ENCODE data around the gene RBL2. TPM values are rescaled to one million over a fixed set of nuclear protein-coding genes. Genes with fewer than 3 reads are reported as not detected.

The RBL2 gene
- total RNA-seq, 1 experiment from 2014 or later, result 39.6 TPM

DNA sequence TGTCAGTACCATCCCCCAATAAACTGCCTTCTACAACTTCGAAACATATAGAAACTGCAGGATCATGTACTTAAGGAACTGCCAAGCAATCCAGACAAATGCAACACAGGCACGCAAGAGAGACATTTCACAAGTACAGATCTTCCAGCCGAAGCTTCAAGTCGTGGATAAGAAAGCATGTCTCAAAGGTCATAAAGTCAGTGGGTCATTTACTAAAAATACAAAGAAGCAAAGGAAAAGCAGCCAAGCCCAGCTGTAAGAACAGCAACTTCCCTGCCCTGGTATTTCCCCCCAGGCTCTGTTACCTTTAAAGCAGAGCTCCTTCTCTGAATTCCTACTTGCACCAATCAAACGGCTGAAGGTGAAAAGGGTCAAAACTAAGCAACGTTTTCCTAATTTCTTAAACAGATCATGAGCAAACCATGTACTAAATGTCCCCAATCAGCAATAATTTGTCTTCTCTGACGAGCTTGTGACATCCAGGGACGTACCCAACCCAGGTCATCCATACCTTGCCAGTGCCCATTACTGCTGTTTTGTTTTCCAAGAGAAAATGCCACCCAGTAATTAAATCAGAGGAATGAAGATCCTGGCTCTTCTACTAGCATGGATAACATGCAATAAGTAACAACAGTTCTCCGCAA is 67.1 kb downstream of the RBL2 start:
- CTCF ChIA-PET, result interaction anchor here (0.6 kb wide), 1 partner anchor 35 kb away, joined by 3 read pairs; no protein-coding TSS in a partner anchor
- no TSS peak for BruUV-seq (replicated peaks)
- H3K27ac ChIP-seq (ENCODE audit: low read depth, low read length, poor library complexity, severe bottlenecking), result no peak overlapping the region
- peaks cover 10% of the 10 kb centered on the region for H3K4me1 ChIP-seq (ENCODE audit: insufficient read depth, low read length, poor library complexity, severe bottlenecking)
- POLR2A ChIA-PET (ENCODE audit: low non-redundant PET), result no interaction called here
- DNase-seq (ENCODE audit: low spot score), result no peak
- intact Hi-C loops (cut with micrococcal nuclease; ENCODE audit: unreplicated experiment), result loop anchor here (10.0 kb wide), 1 partner anchor 447 kb away; the partner anchor contains the start of genes CHD9 and CHD9NB
- no peaks in the 10 kb centered on the region for H3K9me3 ChIP-seq (ENCODE audit: low read depth, low read length, poor library complexity, severe bottlenecking)
- TF ChIP-seq, protein P1, sequence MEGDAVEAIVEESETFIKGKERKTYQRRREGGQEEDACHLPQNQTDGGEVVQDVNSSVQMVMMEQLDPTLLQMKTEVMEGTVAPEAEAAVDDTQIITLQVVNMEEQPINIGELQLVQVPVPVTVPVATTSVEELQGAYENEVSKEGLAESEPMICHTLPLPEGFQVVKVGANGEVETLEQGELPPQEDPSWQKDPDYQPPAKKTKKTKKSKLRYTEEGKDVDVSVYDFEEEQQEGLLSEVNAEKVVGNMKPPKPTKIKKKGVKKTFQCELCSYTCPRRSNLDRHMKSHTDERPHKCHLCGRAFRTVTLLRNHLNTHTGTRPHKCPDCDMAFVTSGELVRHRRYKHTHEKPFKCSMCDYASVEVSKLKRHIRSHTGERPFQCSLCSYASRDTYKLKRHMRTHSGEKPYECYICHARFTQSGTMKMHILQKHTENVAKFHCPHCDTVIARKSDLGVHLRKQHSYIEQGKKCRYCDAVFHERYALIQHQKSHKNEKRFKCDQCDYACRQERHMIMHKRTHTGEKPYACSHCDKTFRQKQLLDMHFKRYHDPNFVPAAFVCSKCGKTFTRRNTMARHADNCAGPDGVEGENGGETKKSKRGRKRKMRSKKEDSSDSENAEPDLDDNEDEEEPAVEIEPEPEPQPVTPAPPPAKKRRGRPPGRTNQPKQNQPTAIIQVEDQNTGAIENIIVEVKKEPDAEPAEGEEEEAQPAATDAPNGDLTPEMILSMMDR (conservative IDR thresholded peaks at IDR 0.05; ENCODE audit: low read depth, low read length), result no peak
- no peak for TF ChIP-seq EZH2 (IDR thresholded peaks at IDR 0.05; ENCODE audit: borderline replicate concordance, low read depth, low read length, poor library complexity, severe bottlenecking)
- no peaks in the 10 kb centered on the region for H3K27me3 ChIP-seq (replicated peaks; ENCODE audit: insufficient read depth, low read depth, low read length, poor library complexity)
- H3K4me3 ChIP-seq (ENCODE audit: low read depth, low read length, poor library complexity, severe bottlenecking), result peak overlapping the region; percentile 90
- peaks cover 5% of the 10 kb centered on the region for H3K36me3 ChIP-seq (ENCODE audit: insufficient read depth, low read length, poor library complexity, severe bottlenecking)

DNA sequence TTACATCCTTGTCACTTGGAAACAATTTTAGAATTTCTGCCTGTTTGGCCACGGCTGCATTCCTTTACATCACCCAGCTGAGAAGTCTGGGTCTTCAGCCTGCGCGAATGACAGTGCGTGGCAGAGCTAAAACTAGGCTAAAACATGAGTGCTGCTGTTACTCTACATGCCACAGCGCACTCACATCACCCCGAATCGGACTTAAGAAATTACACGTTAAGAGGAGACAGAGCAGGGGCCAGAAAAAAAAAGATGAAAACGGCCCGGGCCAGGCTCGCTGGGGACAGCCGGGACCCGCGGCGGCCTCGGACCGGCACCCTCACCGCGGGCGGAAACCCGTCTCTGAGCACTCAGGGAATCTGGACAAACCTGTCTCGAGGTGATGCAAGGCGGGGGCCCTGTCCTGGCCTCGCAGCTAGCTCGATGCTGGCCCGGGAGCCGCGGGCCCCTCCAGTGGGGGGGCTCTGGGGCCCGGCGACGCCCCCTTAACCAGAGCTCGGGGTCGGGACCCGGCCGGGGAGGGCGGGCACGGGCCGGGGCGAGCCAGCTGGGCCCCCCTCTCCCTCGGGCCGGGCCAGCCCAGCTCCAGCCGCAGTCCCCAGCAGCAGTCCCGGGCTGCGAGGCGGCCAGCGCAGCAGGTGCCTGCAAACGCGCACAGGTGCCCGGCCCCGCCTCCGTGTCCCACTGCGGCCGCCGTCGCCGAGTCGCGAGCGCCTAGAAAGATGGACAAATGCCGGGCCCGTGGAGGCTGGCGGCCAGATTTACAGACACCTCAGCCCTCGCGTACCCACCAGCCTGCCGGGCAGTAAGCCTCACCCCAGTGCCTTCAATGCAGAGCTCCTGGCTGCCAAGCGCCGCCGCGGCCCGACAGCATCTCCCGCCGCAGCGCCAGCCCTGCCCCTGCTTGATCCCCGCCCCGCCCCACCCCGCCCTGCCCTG is 68.3 kb downstream of the RBL2 start, which contains the start of gene AKTIP:
AKTIP (minus strand) TSS at position 879 of the 939 bp plus-strand sequence. CDS start 2,950 bp downstream, outside the sequence.
- peak within 1 kb of the TSS; percentile 90 for H3K4me3 ChIP-seq (ENCODE audit: low read depth, low read length, poor library complexity, severe bottlenecking)
- ChIA-PET POLR2A (ENCODE audit: low non-redundant PET) (interaction anchor here (1.0 kb wide), 1 partner anchor 113 kb away, joined by 5 read pairs; no protein-coding TSS in a partner anchor), CTCF (no interaction called here)
- no TSS peak for BruUV-seq (replicated peaks)
- intact Hi-C loops (cut with micrococcal nuclease; ENCODE audit: unreplicated experiment), result loop anchor here (10.0 kb wide), 1 partner anchor 448 kb away; the partner anchor contains the start of genes CHD9 and CHD9NB
- H3K36me3 ChIP-seq (ENCODE audit: insufficient read depth, low read length, poor library complexity, severe bottlenecking), result no peaks in the 10 kb centered on the region
- TF ChIP-seq, protein P1 (conservative IDR thresholded peaks at IDR 0.05; ENCODE audit: low read depth, low read length), result no peak
- no peak for TF ChIP-seq EZH2 (IDR thresholded peaks at IDR 0.05; ENCODE audit: borderline replicate concordance, low read depth, low read length, poor library complexity, severe bottlenecking)
- peak; percentile 7 for DNase-seq (ENCODE audit: low spot score)
- H3K9me3 ChIP-seq (ENCODE audit: low read depth, low read length, poor library complexity, severe bottlenecking), result no peaks in the 10 kb centered on the region
- H3K4me1 ChIP-seq (ENCODE audit: insufficient read depth, low read length, poor library complexity, severe bottlenecking), result peaks cover 10% of the 10 kb centered on the region
- peak within 1 kb of the TSS; percentile 75 for H3K27ac ChIP-seq (ENCODE audit: low read depth, low read length, poor library complexity, severe bottlenecking)
- H3K27me3 ChIP-seq (replicated peaks; ENCODE audit: insufficient read depth, low read depth, low read length, poor library complexity), result no peaks in the 10 kb centered on the region

DNA sequence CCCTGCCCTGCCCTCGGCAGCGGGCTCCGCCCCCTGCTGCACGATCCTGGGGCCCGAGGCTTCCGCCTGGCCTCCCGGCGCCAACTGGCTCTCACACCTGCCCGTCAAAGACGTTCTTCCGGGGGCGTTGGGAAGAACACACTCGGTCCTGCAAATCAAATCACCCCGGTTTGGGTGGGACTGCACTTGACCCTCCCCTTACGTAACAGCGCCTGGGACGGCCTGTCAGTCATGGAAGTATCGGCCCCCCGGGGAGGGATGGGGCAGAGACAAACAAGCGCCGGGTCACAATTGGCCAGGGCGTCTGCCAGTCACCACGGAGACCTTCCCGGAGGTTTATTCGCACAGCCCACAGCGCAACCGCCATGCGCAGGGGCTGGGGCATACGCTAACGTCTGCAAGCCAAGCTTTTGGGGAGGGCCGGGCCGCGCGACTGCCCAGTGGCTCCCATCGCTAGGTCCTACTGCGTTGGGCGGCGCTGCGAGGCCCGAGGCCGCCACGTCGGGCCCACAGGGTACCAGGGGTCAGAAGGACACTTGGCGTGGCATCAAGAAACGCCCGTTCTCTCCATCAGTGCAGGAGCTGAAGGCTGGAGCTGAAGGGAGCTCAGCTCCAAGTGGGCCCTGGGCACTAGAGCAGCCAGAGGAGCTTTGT is 69.1 kb downstream of the RBL2 start:
- H3K9me3 ChIP-seq (ENCODE audit: low read depth, low read length, poor library complexity, severe bottlenecking), result no peaks in the 10 kb centered on the region
- H3K4me3 ChIP-seq (ENCODE audit: low read depth, low read length, poor library complexity, severe bottlenecking), result peak overlapping the region; percentile 90
- intact Hi-C loops (cut with micrococcal nuclease; ENCODE audit: unreplicated experiment), result loop anchor here (10.0 kb wide), 1 partner anchor 449 kb away; the partner anchor contains the start of genes CHD9 and CHD9NB
- peaks cover 10% of the 10 kb centered on the region for H3K4me1 ChIP-seq (ENCODE audit: insufficient read depth, low read length, poor library complexity, severe bottlenecking)
- no peaks in the 10 kb centered on the region for H3K36me3 ChIP-seq (ENCODE audit: insufficient read depth, low read length, poor library complexity, severe bottlenecking)
- no TSS peak for BruUV-seq (replicated peaks)
- DNase-seq (ENCODE audit: low spot score), result peak; percentile 100
- TF ChIP-seq EZH2 (IDR thresholded peaks at IDR 0.05; ENCODE audit: borderline replicate concordance, low read depth, low read length, poor library complexity, severe bottlenecking), result no peak
- TF ChIP-seq, protein P1 (conservative IDR thresholded peaks at IDR 0.05; ENCODE audit: low read depth, low read length), result no peak
- ChIA-PET POLR2A (ENCODE audit: low non-redundant PET) (interaction anchor here (1.0 kb wide), 1 partner anchor 113 kb away, joined by 5 read pairs; no protein-coding TSS in a partner anchor), CTCF (no interaction called here)
- H3K27me3 ChIP-seq (replicated peaks; ENCODE audit: insufficient read depth, low read depth, low read length, poor library complexity), result no peaks in the 10 kb centered on the region
- H3K27ac ChIP-seq (ENCODE audit: low read depth, low read length, poor library complexity, severe bottlenecking), result peak overlapping the region; percentile 75

Data from A673 (cell line).